K562 (cell line): ENCODE results near the gene ENTREP1. TPM values are rescaled to one million over a fixed set of nuclear protein-coding genes. Genes with fewer than 3 reads are reported as not detected.

Experiments
- ATAC-seq: fragments of 200-7000 bp; cut with Tn5 transposase; 3 replicates; pipeline ENCODE4 v1.9.1; 2020; ENCODE audit warnings: moderate library complexity
- BruUV-seq: library from RNA; stranded (reverse); fragments of 400-500 nt; replicated peaks from 2 replicates; lab custom pipeline; 2021; lab: Mats Ljungman, UMichigan
- CTCF ChIA-PET: fragments of 300-600 bp; formaldehyde crosslinking; extraction: SDS; loops from one replicate; lab custom pipeline; 2021; ENCODE audit warnings: low intra/inter-chr PET ratio; lab: Yijun Ruan, JAX
- POLR2A ChIA-PET: fragments of 300-600, 350-650 bp; sonication (Branson Sonifier 250); formaldehyde crosslinking; extraction: SDS; loops from one replicate; lab custom pipeline; 2021; ENCODE audit warnings: antibody characterized with exemption, inconsistent platforms; lab: Yijun Ruan, JAX
- DNase-seq, 4 experiments: peaks; one replicate each; pipeline versions ENCODE4 v3.0.0 to v3.0.0-alpha.2; 2011 to 2018; ENCODE audit warnings: low spot score in 3 of 4, mixed read lengths in 3 of 4; ENCODE audit errors: extremely low read depth in 1 of 4
- FAIRE-seq: peaks from 2 replicates; lab custom pipeline; 2011; peaks lifted over from hg19 to GRCh38; lab: Jason Lieb, UNC
- H2AFZ ChIP-seq: 2 replicates; pipeline ENCODE4 v1.6.0; 2011; ENCODE audit warnings: low read depth, low read length, control low read depth, inconsistent platforms
- H3K27ac ChIP-seq: fragments of 200-600 bp; 3 replicates; pipeline ENCODE4 v1.8.0; 2011; ENCODE audit warnings: low read depth, mild to moderate bottlenecking, control low read depth, inconsistent platforms, low read length, moderate library complexity, mixed read lengths; ENCODE audit errors: extremely low read depth
- H3K27me3 ChIP-seq, 2 experiments: fragments of 300-600 bp in 1 of 2; 2 replicates in 1 of 2; 3 replicates in 1 of 2; pipeline versions ENCODE4 v1.6.0 to v1.8.0; 2011; ENCODE audit warnings: inconsistent platforms in 2 of 2, low read length in 2 of 2, mild to moderate bottlenecking in 1 of 2, mixed read lengths in 1 of 2, moderate library complexity in 1 of 2; ENCODE audit not compliant: control insufficient read depth in 2 of 2, insufficient read depth in 2 of 2
- H3K36me3 ChIP-seq: fragments of 300-600 bp; 3 replicates; pipeline ENCODE4 v1.8.0; 2011; ENCODE audit warnings: mild to moderate bottlenecking, low read length, inconsistent platforms; ENCODE audit not compliant: control insufficient read depth, insufficient read depth
- H3K4me1 ChIP-seq, 2 experiments: fragments of 200-600 bp in 1 of 2; replicated peaks in 1 of 2; 2 replicates in 1 of 2; 3 replicates in 1 of 2; pipeline versions ENCODE4 v1.5.1 to v1.8.0; 2011; ENCODE audit warnings: inconsistent platforms in 2 of 2, low read length in 2 of 2, mild to moderate bottlenecking in 1 of 2, mixed read lengths in 1 of 2, moderate library complexity in 1 of 2; ENCODE audit not compliant: control insufficient read depth in 2 of 2, insufficient read depth in 2 of 2
- H3K4me2 ChIP-seq: 2 replicates; pipeline ENCODE4 v1.6.1; 2011; ENCODE audit warnings: low read length, control low read depth, inconsistent platforms, mixed read lengths; ENCODE audit not compliant: insufficient read depth
- H3K4me3 ChIP-seq: fragments of 200-600 bp; sonication (generic), shearing (Covaris generic); 2 replicates; pipeline ENCODE4 v1.5.1; 2016; ENCODE audit warnings: control low read depth, inconsistent platforms
- H3K79me2 ChIP-seq: fragments of 200-600 bp; 3 replicates; pipeline ENCODE4 v1.8.0; 2011; ENCODE audit warnings: low read length, inconsistent platforms; ENCODE audit not compliant: control insufficient read depth, insufficient read depth
- H3K9ac ChIP-seq, 2 experiments: 2 replicates each; pipeline versions ENCODE4 v1.6.0 to v1.6.1; 2011; ENCODE audit warnings: low read depth in 2 of 2, low read length in 2 of 2, control low read depth in 1 of 2, inconsistent platforms in 1 of 2, mild to moderate bottlenecking in 1 of 2, mixed read lengths in 1 of 2; ENCODE audit not compliant: insufficient read depth in 1 of 2
- H3K9me1 ChIP-seq: one replicate; pipeline ENCODE4 v1.6.0; 2011; ENCODE audit warnings: inconsistent platforms, mild to moderate bottlenecking, low read length, moderate library complexity; ENCODE audit not compliant: control insufficient read depth, insufficient read depth
- H3K9me3 ChIP-seq: replicated peaks from 2 replicates; pipeline ENCODE4 v1.5.1; 2011; ENCODE audit warnings: low read depth, low read length, inconsistent platforms; ENCODE audit not compliant: control insufficient read depth, insufficient read depth
- H4K20me1 ChIP-seq: replicated peaks from 2 replicates; pipeline ENCODE4 v1.6.1; 2011; ENCODE audit warnings: low read length, inconsistent platforms, mixed read lengths; ENCODE audit not compliant: control insufficient read depth, insufficient read depth
- CHD1 ChIP-seq: fragments of 200-600 bp; sonication (generic); IDR thresholded peaks from one replicate; pipeline ENCODE4 v1.6.1; 2012; ENCODE audit warnings: mild to moderate bottlenecking, moderate library complexity, low read length, inconsistent platforms
- HIVEP1 ChIP-seq: fragments of 250-450 bp; sonication (Bioruptor Pico); IDR thresholded peaks from 2 replicates; pipeline ENCODE4 v1.4.0; 2020; ENCODE audit warnings: mild to moderate bottlenecking
- KDM5B ChIP-seq: fragments of 200-600 bp; sonication (generic); IDR thresholded peaks from 2 replicates; pipeline ENCODE4 v1.6.1; 2012; ENCODE audit warnings: low read depth, mild to moderate bottlenecking, moderate library complexity, low read length, control low read depth, inconsistent platforms; ENCODE audit not compliant: insufficient replicate concordance
- NFE2 ChIP-seq: IDR thresholded peaks from 2 replicates; pipeline ENCODE4 v1.6.1; 2014; ENCODE audit warnings: antibody characterized with exemption, low read depth
- NR4A1 ChIP-seq, 2 experiments: fragments of 250-450 bp in 1 of 2; fragments of 450-650 bp in 1 of 2; sonication (Bioruptor Pico) in 1 of 2; IDR thresholded peaks; 2 replicates each; pipeline versions ENCODE4 v1.4.0 to v1.6.1; 2016 to 2020; ENCODE audit warnings: mild to moderate bottlenecking in 2 of 2, missing compliant biosample characterization in 1 of 2, missing genetic modification characterization in 1 of 2, moderate library complexity in 1 of 2
- PHB2 ChIP-seq: fragments of 450-650 bp; IDR thresholded peaks from 2 replicates; pipeline ENCODE4 v1.6.1; 2017; ENCODE audit warnings: low read depth
- RBFOX2 ChIP-seq: fragments of 200-400 bp; formaldehyde crosslinking; IDR thresholded peaks from 2 replicates; pipeline ENCODE4 v1.6.1; 2017; ENCODE audit warnings: low read depth, mild to moderate bottlenecking, low read length, moderate library complexity
- TFAM ChIP-seq: fragments of 250-450 bp; sonication (Bioruptor Pico); conservative IDR thresholded peaks from 2 replicates; pipeline ENCODE4 v1.5.0; 2021; ENCODE audit warnings: mild to moderate bottlenecking, moderate library complexity
- U2AF1 ChIP-seq: fragments of 200-400 bp; formaldehyde crosslinking; optimal IDR thresholded peaks from 2 replicates; pipeline ENCODE3; 2017; ENCODE audit warnings: mild to moderate bottlenecking, low read depth, low read length, moderate library complexity
- ZNF655 ChIP-seq: fragments of 250-450 bp; sonication (Bioruptor Pico); IDR thresholded peaks from 2 replicates; pipeline ENCODE4 v1.5.0; 2021
- ZNF75A ChIP-seq: fragments of 450-650 bp; formaldehyde crosslinking; IDR thresholded peaks from 2 replicates; pipeline ENCODE4 v1.4.0; 2020; ENCODE audit warnings: mild to moderate bottlenecking
- WGBS: fragments of 100-300 bp; shearing (Covaris generic); methylation state at CpG from one replicate; pipeline ENCODE4 v1.1.6; 2016; ENCODE audit warnings: low coverage, mixed read lengths; ENCODE audit not compliant: insufficient coverage; ENCODE audit errors: missing lambda C conversion rate; 5-methylcytosine and 5-hydroxymethylcytosine counted together
- in situ Hi-C: fragments of 300-500 bp; cut with MboI; formaldehyde crosslinking; loops from 4 replicates; pipeline ENCODE4 v1.15.0; 2018; ENCODE audit warnings: inconsistent platforms, mixed read lengths
- intact Hi-C: fragments of 100-400 bp; cut with micrococcal nuclease; formaldehyde crosslinking; loops from 2 replicates; pipeline ENCODE4 v1.14.2; 2022
- polyA plus RNA-seq, 8 experiments: library from polyadenylated mRNA; depleted of rRNA in 4 of 8; stranded (reverse) in 5 of 8; unstranded in 3 of 8; fragments of >200 nt; fragmentation: Nextera tagmentation in 2 of 8; fragmentation: Illumina TruSeq in 1 of 8; extraction: Ambion mirVana in 2 of 8; extraction: Trizol in 1 of 8; gene quantifications; 2 replicates each; pipeline versions ENCODE4 v1.2.1 to v1.2.3, GENCODE V29; 2011 to 2014; ENCODE audit warnings: inconsistent platforms in 1 of 8, missing spikeins in 1 of 8
- total RNA-seq, 7 experiments: library from RNA; depleted of rRNA in 6 of 7; stranded (reverse); fragments of >200 nt in 6 of 7; fragmentation: Illumina TruSeq in 2 of 7; extraction: Trizol in 2 of 7; gene quantifications; 2 replicates each; pipeline versions ENCODE4 v1.2.1 to v1.2.3, GENCODE V29; 2011 to 2021; ENCODE audit warnings: low replicate concordance in 1 of 7
- TF ChIP-seq, protein P1 (sequence below): fragments of 250-450 bp; sonication (Bioruptor Pico); IDR thresholded peaks from 2 replicates; pipeline ENCODE4 v1.8.0; 2021; ENCODE audit warnings: mild to moderate bottlenecking, moderate library complexity

ENTREP1 gene
- total and polyA plus RNA-seq, 9 of the 15 experiments (the other 6 are each of a cell fraction or from before 2014, with no cell fraction given), result not detected

DNA sequence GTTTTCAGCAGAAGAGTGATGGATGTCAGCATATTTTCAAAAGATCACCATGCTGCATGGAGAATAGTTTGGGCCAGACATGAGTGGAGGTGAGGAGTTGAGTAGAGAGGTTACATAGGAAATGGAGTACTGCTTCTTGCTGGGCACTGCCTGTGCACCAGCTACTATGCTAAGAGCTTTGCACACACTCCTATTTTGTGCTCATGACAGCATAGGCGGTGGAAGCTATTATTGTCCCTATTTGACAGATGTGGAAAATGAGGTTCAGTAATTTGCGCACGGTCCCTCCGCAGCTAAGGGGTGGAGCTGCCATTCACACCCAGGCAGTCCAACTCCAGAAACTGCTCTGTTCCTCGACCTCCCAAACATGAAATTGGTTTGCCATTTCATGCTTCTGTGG, 67.8 kb downstream of the ENTREP1 start:
- TF ChIP-seq TFAM (CRISPR knock-in tag) (no peak), ZNF655 (CRISPR knock-in tag) (no peak), U2AF1 (no peak), NFE2 (no peak), RBFOX2 (no peak), HIVEP1 (CRISPR knock-in tag) (no peak), NR4A1 (CRISPR knock-in tag; IDR thresholded peaks at IDR 0.05) (no peak), NR4A1 (tag; IDR thresholded peaks at IDR 0.05) (no peak), ZNF75A (no peak), CHD1 (no peak), PHB2 (no peak), KDM5B (no peak)
- TF ChIP-seq, protein P1, sequence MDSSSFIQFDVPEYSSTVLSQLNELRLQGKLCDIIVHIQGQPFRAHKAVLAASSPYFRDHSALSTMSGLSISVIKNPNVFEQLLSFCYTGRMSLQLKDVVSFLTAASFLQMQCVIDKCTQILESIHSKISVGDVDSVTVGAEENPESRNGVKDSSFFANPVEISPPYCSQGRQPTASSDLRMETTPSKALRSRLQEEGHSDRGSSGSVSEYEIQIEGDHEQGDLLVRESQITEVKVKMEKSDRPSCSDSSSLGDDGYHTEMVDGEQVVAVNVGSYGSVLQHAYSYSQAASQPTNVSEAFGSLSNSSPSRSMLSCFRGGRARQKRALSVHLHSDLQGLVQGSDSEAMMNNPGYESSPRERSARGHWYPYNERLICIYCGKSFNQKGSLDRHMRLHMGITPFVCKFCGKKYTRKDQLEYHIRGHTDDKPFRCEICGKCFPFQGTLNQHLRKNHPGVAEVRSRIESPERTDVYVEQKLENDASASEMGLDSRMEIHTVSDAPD, result no peak
- Histone ChIP-seq H3K9me1 (no peaks in the 10 kb centered on the region), H3K36me3 (no peaks in the 10 kb centered on the region), H3K79me2 (no peaks in the 10 kb centered on the region), H3K4me3 (no peak overlapping the region), H4K20me1 (no peaks in the 10 kb centered on the region), H2AFZ (no peak overlapping the region), H3K4me1 (no peaks in the 10 kb centered on the region), H3K4me2 (no peak overlapping the region), H3K27me3 (peaks cover 2 to 32% of the 10 kb centered on the region in 2 experiments; a peak in 3 of 5 replicates), H3K27ac (no peak overlapping the region), H3K9ac (no peak overlapping the region), H3K9me3 (no peaks in the 10 kb centered on the region)
- ATAC-seq, result no peak
- POLR2A ChIA-PET, result interaction anchor here (1.0 kb wide), 1 partner anchor 97 kb away, joined by 4 read pairs; no protein-coding TSS in a partner anchor
- WGBS, result 0% methylated on average over 5 of the region's 5 CpGs
- DNase-seq, result no peak
- intact Hi-C loops, result no loop called here
- CTCF ChIA-PET, result no interaction called here
- in situ Hi-C loops, result no loop called here
- BruUV-seq, result no TSS peak
- no peak for FAIRE-seq
